A673 (cell line): ENCODE data around the gene MAML2. TPM values are rescaled to one million over a fixed set of nuclear protein-coding genes. Genes with fewer than 3 reads are reported as not detected.

Experiments used
- BruUV-seq: library from RNA; stranded (reverse); fragments of 400-500 nt; replicated peaks from 2 replicates; lab custom pipeline; 2021; lab: Mats Ljungman, UMichigan
- CTCF ChIA-PET: fragments of 300-600 bp; sonication (Branson Sonifier 250); formaldehyde crosslinking; loops from one replicate; lab custom pipeline; 2022; ENCODE audit warnings: antibody characterized with exemption; lab: Charles Lee
- POLR2A ChIA-PET: fragments of 300-600 bp; sonication (Branson Sonifier 250); formaldehyde crosslinking; loops from one replicate; lab custom pipeline; 2022; ENCODE audit warnings: antibody characterized with exemption; ENCODE audit not compliant: low non-redundant PET; lab: Charles Lee
- DNase-seq: peaks from one replicate; pipeline ENCODE4 v3.0.0-alpha.2; 2015; ENCODE audit warnings: low spot score
- H3K27ac ChIP-seq: fragments of 200-600 bp; sonication (generic); 2 replicates; pipeline ENCODE4 v1.5.1; 2016; ENCODE audit warnings: mixed run types, low read depth, mild to moderate bottlenecking, mixed read lengths, antibody characterized with exemption, low read length; ENCODE audit not compliant: poor library complexity, severe bottlenecking
- H3K27me3 ChIP-seq: fragments of 200-600 bp; sonication (generic); replicated peaks from 2 replicates; pipeline ENCODE4 v1.6.1; 2017; ENCODE audit warnings: mixed run types, low read depth, mild to moderate bottlenecking, mixed read lengths, antibody characterized with exemption, low read length; ENCODE audit not compliant: insufficient read depth, poor library complexity
- H3K36me3 ChIP-seq: fragments of 200-600 bp; sonication (generic); 2 replicates; pipeline ENCODE4 v1.6.1; 2016; ENCODE audit warnings: mixed run types, mild to moderate bottlenecking, mixed read lengths, antibody characterized with exemption, low read length; ENCODE audit not compliant: insufficient read depth, poor library complexity, severe bottlenecking
- H3K4me1 ChIP-seq: fragments of 200-600 bp; sonication (generic); 2 replicates; pipeline ENCODE4 v1.6.1; 2017; ENCODE audit warnings: mixed run types, mild to moderate bottlenecking, mixed read lengths, antibody characterized with exemption, low read length; ENCODE audit not compliant: insufficient read depth, poor library complexity, severe bottlenecking
- H3K4me3 ChIP-seq: fragments of 200-600 bp; sonication (generic); 2 replicates; pipeline ENCODE4 v1.5.1; 2016; ENCODE audit warnings: low read depth, mixed run types, mild to moderate bottlenecking, mixed read lengths, low read length; ENCODE audit not compliant: poor library complexity, severe bottlenecking
- H3K9me3 ChIP-seq: fragments of 200-600 bp; sonication (generic); 2 replicates; pipeline ENCODE4 v1.6.1; 2016; ENCODE audit warnings: mixed run types, low read depth, mild to moderate bottlenecking, mixed read lengths, antibody characterized with exemption, low read length; ENCODE audit not compliant: poor library complexity, severe bottlenecking
- EZH2 ChIP-seq: fragments of 200-600 bp; sonication (generic); IDR thresholded peaks from 2 replicates; pipeline ENCODE4 v1.6.1; 2017; ENCODE audit warnings: borderline replicate concordance, low read depth, mild to moderate bottlenecking, mixed read lengths, antibody characterized with exemption, low read length; ENCODE audit not compliant: poor library complexity, severe bottlenecking
- intact Hi-C: fragments of 100-400 bp; cut with micrococcal nuclease; formaldehyde crosslinking; loops from one replicate; pipeline ENCODE4 v1.10.0; 2022; ENCODE audit not compliant: unreplicated experiment
- total RNA-seq: library from RNA; stranded (reverse); gene quantifications from 2 replicates; pipeline ENCODE4 v1.2.3, GENCODE V29; 2021
- TF ChIP-seq, protein P1 (sequence below): fragments of 300-800, 200-600 bp; sonication (generic); conservative IDR thresholded peaks from 2 replicates; pipeline ENCODE4 v1.5.1; 2017; ENCODE audit warnings: low read depth, mild to moderate bottlenecking, antibody characterized with exemption, low read length, moderate library complexity, mixed read lengths

Gene MAML2
- total RNA-seq, 1 experiment from 2014 or later: 6.4 TPM

DNA sequence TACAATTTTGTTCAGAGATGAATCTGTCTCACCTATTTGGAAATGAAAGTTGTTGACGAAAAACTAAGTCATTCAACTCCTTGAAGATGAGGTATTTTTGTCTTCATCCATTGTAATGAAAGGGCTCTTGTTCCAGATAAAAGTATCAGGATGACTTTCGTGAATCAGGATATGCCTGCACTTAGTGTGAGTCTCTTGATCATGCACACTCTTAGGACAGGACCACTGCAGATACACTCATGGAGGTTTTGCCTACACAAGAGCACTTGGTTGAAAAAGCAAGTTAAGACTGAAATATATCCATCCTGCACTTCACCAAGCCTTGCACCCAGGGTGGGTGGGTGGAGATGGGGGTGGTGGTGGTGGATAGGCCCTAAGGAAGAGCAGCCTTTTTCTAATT, 298.2 kb downstream of the MAML2 start:
- no peaks in the 10 kb centered on the region for H3K27me3 ChIP-seq
- H3K27ac ChIP-seq: no peak overlapping the region
- no peaks in the 10 kb centered on the region for H3K36me3 ChIP-seq
- no TSS peak for BruUV-seq
- POLR2A ChIA-PET: no interaction called here
- no peak overlapping the region for H3K4me3 ChIP-seq
- CTCF ChIA-PET: no interaction called here
- no peak for DNase-seq
- TF ChIP-seq, protein P1, sequence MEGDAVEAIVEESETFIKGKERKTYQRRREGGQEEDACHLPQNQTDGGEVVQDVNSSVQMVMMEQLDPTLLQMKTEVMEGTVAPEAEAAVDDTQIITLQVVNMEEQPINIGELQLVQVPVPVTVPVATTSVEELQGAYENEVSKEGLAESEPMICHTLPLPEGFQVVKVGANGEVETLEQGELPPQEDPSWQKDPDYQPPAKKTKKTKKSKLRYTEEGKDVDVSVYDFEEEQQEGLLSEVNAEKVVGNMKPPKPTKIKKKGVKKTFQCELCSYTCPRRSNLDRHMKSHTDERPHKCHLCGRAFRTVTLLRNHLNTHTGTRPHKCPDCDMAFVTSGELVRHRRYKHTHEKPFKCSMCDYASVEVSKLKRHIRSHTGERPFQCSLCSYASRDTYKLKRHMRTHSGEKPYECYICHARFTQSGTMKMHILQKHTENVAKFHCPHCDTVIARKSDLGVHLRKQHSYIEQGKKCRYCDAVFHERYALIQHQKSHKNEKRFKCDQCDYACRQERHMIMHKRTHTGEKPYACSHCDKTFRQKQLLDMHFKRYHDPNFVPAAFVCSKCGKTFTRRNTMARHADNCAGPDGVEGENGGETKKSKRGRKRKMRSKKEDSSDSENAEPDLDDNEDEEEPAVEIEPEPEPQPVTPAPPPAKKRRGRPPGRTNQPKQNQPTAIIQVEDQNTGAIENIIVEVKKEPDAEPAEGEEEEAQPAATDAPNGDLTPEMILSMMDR: no peak
- TF ChIP-seq EZH2: no peak
- no peaks in the 10 kb centered on the region for H3K4me1 ChIP-seq
- no peaks in the 10 kb centered on the region for H3K9me3 ChIP-seq
- intact Hi-C loops: no loop called here

DNA sequence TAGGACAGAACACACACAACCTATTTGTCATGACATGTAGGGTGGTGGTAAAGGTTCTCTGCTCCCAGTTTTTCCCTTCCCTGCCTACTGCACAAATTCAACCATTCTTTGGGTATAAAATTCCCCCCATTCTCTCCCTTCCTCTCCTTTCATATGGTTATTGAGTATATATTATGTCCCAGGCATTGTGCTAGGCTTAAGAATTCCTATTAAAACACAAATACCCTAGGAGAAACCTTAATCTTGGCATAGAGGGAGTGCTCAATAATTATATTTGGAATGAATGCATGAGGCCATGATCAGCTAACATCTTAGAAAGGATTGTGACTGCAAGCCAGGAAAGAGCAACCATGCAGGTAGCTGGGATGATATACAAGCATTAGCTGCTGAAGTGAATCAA, 298.7 kb downstream of the MAML2 start:
- Histone ChIP-seq H3K27me3 (no peaks in the 10 kb centered on the region), H3K4me3 (no peak overlapping the region), H3K36me3 (no peaks in the 10 kb centered on the region), H3K27ac (no peak overlapping the region), H3K9me3 (no peaks in the 10 kb centered on the region), H3K4me1 (no peaks in the 10 kb centered on the region)
- POLR2A ChIA-PET: no interaction called here
- CTCF ChIA-PET: no interaction called here
- BruUV-seq: no TSS peak
- TF ChIP-seq EZH2: no peak
- TF ChIP-seq, protein P1: no peak
- intact Hi-C loops: no loop called here
- no peak for DNase-seq

DNA sequence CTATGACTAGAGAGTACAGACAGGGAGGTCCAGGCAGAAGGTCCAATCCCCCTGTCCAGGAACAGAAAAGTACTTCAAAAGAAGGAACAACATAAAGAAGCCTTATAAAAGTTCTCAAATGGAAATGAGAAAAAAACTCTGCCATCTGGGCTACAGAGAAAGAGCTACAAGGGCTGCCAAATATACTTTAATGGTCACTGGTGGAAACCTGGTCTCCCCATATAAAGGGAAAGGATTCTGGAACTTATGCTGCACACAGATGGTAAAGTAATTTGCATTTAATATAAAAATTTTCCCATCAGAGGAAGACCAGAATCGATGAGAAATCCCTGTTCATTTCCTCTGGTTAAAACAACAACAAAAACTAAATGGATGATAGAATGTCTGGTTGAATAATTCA, 299.7 kb downstream of the MAML2 start:
- H3K4me1 ChIP-seq: no peaks in the 10 kb centered on the region
- POLR2A ChIA-PET: no interaction called here
- no peak overlapping the region for H3K27ac ChIP-seq
- no peaks in the 10 kb centered on the region for H3K9me3 ChIP-seq
- CTCF ChIA-PET: no interaction called here
- DNase-seq: no peak
- H3K4me3 ChIP-seq: no peak overlapping the region
- BruUV-seq: no TSS peak
- TF ChIP-seq, protein P1: no peak
- no peak for TF ChIP-seq EZH2
- intact Hi-C loops: no loop called here
- no peaks in the 10 kb centered on the region for H3K27me3 ChIP-seq
- H3K36me3 ChIP-seq: no peaks in the 10 kb centered on the region
